HepG2 (cell line): ENCODE results near the gene FOXRED2. TPM values are rescaled to one million over a fixed set of nuclear protein-coding genes. Genes with fewer than 3 reads are reported as not detected.

Experiments
- AHR ChIP-seq: IDR thresholded peaks from 2 replicates; pipeline ENCODE4 v1.6.1; 2018; ENCODE audit warnings: missing genetic modification reagents, missing compliant biosample characterization
- ARNT2 ChIP-seq: sonication (generic); formaldehyde crosslinking; IDR thresholded peaks from 2 replicates; pipeline ENCODE4 v1.8.0; 2022; ENCODE audit warnings: mild to moderate bottlenecking, low read depth, missing genetic modification reagents, moderate library complexity
- ELF1 ChIP-seq: sonication (generic); formaldehyde crosslinking; IDR thresholded peaks from 2 replicates; pipeline ENCODE4 v1.4.0; 2020; ENCODE audit warnings: missing genetic modification reagents
- ELF3 ChIP-seq: IDR thresholded peaks from 2 replicates; pipeline ENCODE4 v1.6.1; 2016; ENCODE audit warnings: missing genetic modification reagents, missing compliant biosample characterization
- EP300 ChIP-seq, 3 experiments: sonication (generic) in 1 of 3; formaldehyde crosslinking in 1 of 3; IDR thresholded peaks; 2 replicates each; pipeline versions ENCODE4 v1.5.1 to v1.6.1; 2011 to 2020; ENCODE audit warnings: low read depth in 2 of 3, low read length in 2 of 3, borderline replicate concordance in 1 of 3, improper control_type of control experiment in 1 of 3, mild to moderate bottlenecking in 1 of 3, missing genetic modification reagents in 1 of 3, moderate library complexity in 1 of 3
- FOXA1 ChIP-seq, 2 experiments: fragments of 450-650 bp in 1 of 2; sonication (generic) in 1 of 2; formaldehyde crosslinking in 1 of 2; IDR thresholded peaks; 2 replicates each; pipeline versions ENCODE4 v1.4.0 to v1.6.1; 2016 to 2020; ENCODE audit warnings: missing genetic modification reagents in 1 of 2
- KAT8 ChIP-seq: IDR thresholded peaks from 2 replicates; pipeline ENCODE4 v1.6.1; 2016; ENCODE audit warnings: missing genetic modification reagents, missing compliant biosample characterization
- PATZ1 ChIP-seq: sonication (generic); formaldehyde crosslinking; IDR thresholded peaks from 2 replicates; pipeline ENCODE4 v1.4.0; 2020; ENCODE audit warnings: missing genetic modification reagents
- PITX1 ChIP-seq: sonication (generic); formaldehyde crosslinking; IDR thresholded peaks from 2 replicates; pipeline ENCODE4 v1.5.1; 2020; ENCODE audit warnings: mild to moderate bottlenecking, missing genetic modification reagents
- PRMT3 ChIP-seq: sonication (generic); formaldehyde crosslinking; IDR thresholded peaks from 2 replicates; pipeline ENCODE4 v1.8.1; 2022; ENCODE audit warnings: low read depth, mild to moderate bottlenecking, moderate library complexity, missing genetic modification reagents, borderline replicate concordance
- RERE ChIP-seq: IDR thresholded peaks from 2 replicates; pipeline ENCODE4 v1.6.1; 2016; ENCODE audit warnings: low read depth, missing genetic modification reagents, missing compliant biosample characterization
- RNF2 ChIP-seq: fragments of 450-650 bp; conservative IDR thresholded peaks from 2 replicates; pipeline ENCODE4 v1.6.1; 2016; ENCODE audit warnings: low read depth
- SALL1 ChIP-seq: sonication (generic); formaldehyde crosslinking; IDR thresholded peaks from 2 replicates; pipeline ENCODE4 v1.8.0; 2022; ENCODE audit warnings: mild to moderate bottlenecking, missing genetic modification reagents
- SAP130 ChIP-seq: IDR thresholded peaks from 2 replicates; pipeline ENCODE4 v1.6.1; 2016; ENCODE audit warnings: low read depth
- SRSF1 ChIP-seq: fragments of 200-400 bp; formaldehyde crosslinking; optimal IDR thresholded peaks from 2 replicates; pipeline ENCODE3; 2017; ENCODE audit warnings: mild to moderate bottlenecking, low read depth, low read length, moderate library complexity
- STAG1 ChIP-seq: sonication (generic); formaldehyde crosslinking; IDR thresholded peaks from 2 replicates; pipeline ENCODE4 v1.4.0; 2020; ENCODE audit warnings: missing genetic modification reagents
- ZMYM3 ChIP-seq: sonication (generic); formaldehyde crosslinking; IDR thresholded peaks from 2 replicates; pipeline ENCODE4 v1.5.1; 2020; ENCODE audit warnings: mild to moderate bottlenecking, missing genetic modification reagents
- ZMYM4 ChIP-seq: sonication (generic); formaldehyde crosslinking; IDR thresholded peaks from 2 replicates; pipeline ENCODE4 v1.8.1; 2023; ENCODE audit warnings: mild to moderate bottlenecking, missing genetic modification reagents
- ZNF121 ChIP-seq: sonication (generic); formaldehyde crosslinking; IDR thresholded peaks from 2 replicates; pipeline ENCODE4 v1.5.0; 2020; ENCODE audit warnings: mild to moderate bottlenecking, missing genetic modification reagents
- ZNF160 ChIP-seq: sonication (generic); formaldehyde crosslinking; IDR thresholded peaks from 2 replicates; pipeline ENCODE4 v1.8.0; 2022; ENCODE audit warnings: mild to moderate bottlenecking, inconsistent platforms, missing genetic modification reagents
- ZNF883 ChIP-seq: sonication (generic); formaldehyde crosslinking; IDR thresholded peaks from 2 replicates; pipeline ENCODE4 v1.5.1; 2020; ENCODE audit warnings: mild to moderate bottlenecking, missing genetic modification reagents; ENCODE audit errors: not compliant biosample characterization
- polyA plus RNA-seq, 8 experiments: library from polyadenylated mRNA; depleted of rRNA in 3 of 8; stranded (reverse) in 7 of 8; unstranded in 1 of 8; fragments of >200 nt; fragmentation: Illumina TruSeq in 4 of 8; extraction: Trizol in 4 of 8; gene quantifications; 2 replicates each; pipeline versions ENCODE4 v1.2.1 to v1.2.3, GENCODE V29; 2011 to 2016; ENCODE audit warnings: low read depth in 4 of 8, missing spikeins in 1 of 8, mixed read lengths in 1 of 8; ENCODE audit not compliant: insufficient read depth in 1 of 8
- total RNA-seq, 5 experiments: library from RNA; depleted of rRNA; stranded (reverse); fragments of >200 nt; fragmentation: Illumina TruSeq; extraction: Trizol; gene quantifications; 2 replicates each; pipeline ENCODE4 v1.2.3, GENCODE V29; 2016; ENCODE audit warnings: low read depth in 1 of 5
- TF ChIP-seq, protein P1 (sequence below): sonication (generic); formaldehyde crosslinking; IDR thresholded peaks from 2 replicates; pipeline ENCODE4 v1.4.0; 2020; ENCODE audit warnings: mild to moderate bottlenecking, missing genetic modification reagents
- TF ChIP-seq, protein P2 (sequence below): sonication (generic); formaldehyde crosslinking; IDR thresholded peaks from 2 replicates; pipeline ENCODE4 v1.8.0; 2022; ENCODE audit warnings: mild to moderate bottlenecking, missing genetic modification reagents, moderate library complexity

Gene FOXRED2
- total and polyA plus RNA-seq, 2 of the 13 experiments (the other 11 are each of a cell fraction or from before 2014, with no cell fraction given), result 9.3 to 28.1 TPM

GRCh38 chr22:36445158-36445668 is 61.6 kb downstream of the FOXRED2 start (continued):
- TF ChIP-seq PATZ1 (CRISPR knock-in tag) (0 out of 2 replicates have a peak, but pooled peaks have one; percentile 50), SAP130 (CRISPR knock-in tag) (peak; percentile 54), ELF3 (CRISPR knock-in tag) (peak; percentile 44), SRSF1 (no peak), ZMYM3 (peak; percentile 90), FOXA1 (IDR thresholded peaks at IDR 0.05) (no peak), FOXA1 (CRISPR knock-in tag; IDR thresholded peaks at IDR 0.05) (no peak), AHR (no peak), ZNF160 (CRISPR knock-in tag) (no peak), STAG1 (CRISPR knock-in tag) (0 out of 2 replicates have a peak, but pooled peaks have one; percentile 27), ARNT2 (CRISPR knock-in tag) (no peak), ELF1 (CRISPR knock-in tag) (peak; percentile 61), ZNF883 (CRISPR knock-in tag) (no peak), RNF2 (no peak), RERE (no peak), EP300 (IDR thresholded peaks at IDR 0.05; ENCODE audit: low read depth in 2 of 2, low read length in 2 of 2) (no peak), EP300 (CRISPR knock-in tag; IDR thresholded peaks at IDR 0.05; ENCODE audit: borderline replicate concordance) (no peak; the same call in 1 of the 2 replicates), SALL1 (peak; percentile 54; the same call in 1 of the 2 replicates), ZMYM4 (no peak), KAT8 (CRISPR knock-in tag) (peak; percentile 53; the same call in 1 of the 2 replicates), PRMT3 (CRISPR knock-in tag) (no peak), PITX1 (CRISPR knock-in tag) (peak; percentile 37; the same call in 1 of the 2 replicates), ZNF121 (no peak)
- TF ChIP-seq, protein P1, sequence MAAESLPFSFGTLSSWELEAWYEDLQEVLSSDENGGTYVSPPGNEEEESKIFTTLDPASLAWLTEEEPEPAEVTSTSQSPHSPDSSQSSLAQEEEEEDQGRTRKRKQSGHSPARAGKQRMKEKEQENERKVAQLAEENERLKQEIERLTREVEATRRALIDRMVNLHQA (CRISPR knock-in tag), result no peak
- TF ChIP-seq, protein P2, sequence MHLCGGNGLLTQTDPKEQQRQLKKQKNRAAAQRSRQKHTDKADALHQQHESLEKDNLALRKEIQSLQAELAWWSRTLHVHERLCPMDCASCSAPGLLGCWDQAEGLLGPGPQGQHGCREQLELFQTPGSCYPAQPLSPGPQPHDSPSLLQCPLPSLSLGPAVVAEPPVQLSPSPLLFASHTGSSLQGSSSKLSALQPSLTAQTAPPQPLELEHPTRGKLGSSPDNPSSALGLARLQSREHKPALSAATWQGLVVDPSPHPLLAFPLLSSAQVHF, result no peak
